Fibroblast of villous mesenchyme (primary cell): Measurements from ENCODE around the gene ATAD1. TPM values are rescaled to one million over a fixed set of nuclear protein-coding genes. Genes with fewer than 3 reads are reported as not detected.
"Not testable (repeated sequence)": the region's sequence is repeated elsewhere in the genome, so short reads cannot be mapped to it uniquely, and the experiment has no call there.

Experiments used
- DNase-seq: peaks from one replicate; pipeline ENCODE4 v3.0.0-alpha.2; 2010; ENCODE audit warnings: low read depth
- H3K4me3 ChIP-seq: 2 replicates; pipeline ENCODE4 v1.5.1; 2011; ENCODE audit warnings: low read depth, mild to moderate bottlenecking, low read length
- total RNA-seq: library from RNA; depleted of rRNA; stranded (reverse); fragments of >200 nt; gene quantifications from 2 replicates; pipeline ENCODE4 v1.2.3, GENCODE V29; 2012
- TF ChIP-seq, protein P1 (sequence below): IDR thresholded peaks from 2 replicates; pipeline ENCODE4 v1.5.1; 2012; ENCODE audit warnings: low read depth, mild to moderate bottlenecking, low read length; ENCODE audit not compliant: insufficient read depth

ATAD1 gene
- total RNA-seq, 1 donor = 51.8 TPM

DNA sequence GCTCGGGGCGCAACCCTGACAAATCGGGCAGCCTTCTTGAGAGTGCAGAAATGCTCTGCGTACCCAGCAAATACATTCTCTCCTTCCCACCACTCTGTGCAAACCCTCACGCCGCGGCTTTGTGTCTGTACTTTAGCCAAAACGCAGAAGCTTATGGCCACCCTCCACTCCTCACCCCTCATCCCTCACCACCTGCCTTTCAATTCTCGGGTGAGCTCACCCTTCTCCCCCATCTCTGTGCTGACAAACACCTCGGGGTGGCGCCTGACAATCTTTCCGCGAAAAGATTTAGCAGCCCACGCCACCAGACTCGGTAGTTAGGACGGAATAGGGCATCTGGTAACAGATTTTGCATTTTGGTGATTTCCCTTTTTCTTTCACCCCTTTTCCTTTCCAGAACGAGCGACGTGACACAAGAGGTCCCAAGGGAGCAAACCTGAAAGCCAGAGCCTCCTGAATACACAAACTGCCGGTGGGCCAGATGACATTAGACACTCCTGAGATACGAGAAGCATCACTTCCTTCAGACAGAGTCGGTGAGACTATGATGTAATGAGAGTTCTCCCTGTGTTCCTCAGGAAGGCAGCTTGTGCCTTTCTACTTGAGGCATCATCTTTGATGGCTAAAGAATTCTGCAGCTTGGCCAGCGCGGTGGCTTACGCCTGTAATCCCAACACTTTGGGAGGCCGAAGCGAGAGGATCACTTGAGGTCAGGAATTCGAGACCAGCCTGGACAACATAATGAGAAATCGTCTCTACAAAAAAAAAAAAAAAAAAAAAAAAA, 671 bp upstream of the ATAD1 start:
- DNase-seq = peak; percentile 40
- H3K4me3 ChIP-seq = peak overlapping the region; percentile 75
- TF ChIP-seq, protein P1, sequence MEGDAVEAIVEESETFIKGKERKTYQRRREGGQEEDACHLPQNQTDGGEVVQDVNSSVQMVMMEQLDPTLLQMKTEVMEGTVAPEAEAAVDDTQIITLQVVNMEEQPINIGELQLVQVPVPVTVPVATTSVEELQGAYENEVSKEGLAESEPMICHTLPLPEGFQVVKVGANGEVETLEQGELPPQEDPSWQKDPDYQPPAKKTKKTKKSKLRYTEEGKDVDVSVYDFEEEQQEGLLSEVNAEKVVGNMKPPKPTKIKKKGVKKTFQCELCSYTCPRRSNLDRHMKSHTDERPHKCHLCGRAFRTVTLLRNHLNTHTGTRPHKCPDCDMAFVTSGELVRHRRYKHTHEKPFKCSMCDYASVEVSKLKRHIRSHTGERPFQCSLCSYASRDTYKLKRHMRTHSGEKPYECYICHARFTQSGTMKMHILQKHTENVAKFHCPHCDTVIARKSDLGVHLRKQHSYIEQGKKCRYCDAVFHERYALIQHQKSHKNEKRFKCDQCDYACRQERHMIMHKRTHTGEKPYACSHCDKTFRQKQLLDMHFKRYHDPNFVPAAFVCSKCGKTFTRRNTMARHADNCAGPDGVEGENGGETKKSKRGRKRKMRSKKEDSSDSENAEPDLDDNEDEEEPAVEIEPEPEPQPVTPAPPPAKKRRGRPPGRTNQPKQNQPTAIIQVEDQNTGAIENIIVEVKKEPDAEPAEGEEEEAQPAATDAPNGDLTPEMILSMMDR = no peak

DNA sequence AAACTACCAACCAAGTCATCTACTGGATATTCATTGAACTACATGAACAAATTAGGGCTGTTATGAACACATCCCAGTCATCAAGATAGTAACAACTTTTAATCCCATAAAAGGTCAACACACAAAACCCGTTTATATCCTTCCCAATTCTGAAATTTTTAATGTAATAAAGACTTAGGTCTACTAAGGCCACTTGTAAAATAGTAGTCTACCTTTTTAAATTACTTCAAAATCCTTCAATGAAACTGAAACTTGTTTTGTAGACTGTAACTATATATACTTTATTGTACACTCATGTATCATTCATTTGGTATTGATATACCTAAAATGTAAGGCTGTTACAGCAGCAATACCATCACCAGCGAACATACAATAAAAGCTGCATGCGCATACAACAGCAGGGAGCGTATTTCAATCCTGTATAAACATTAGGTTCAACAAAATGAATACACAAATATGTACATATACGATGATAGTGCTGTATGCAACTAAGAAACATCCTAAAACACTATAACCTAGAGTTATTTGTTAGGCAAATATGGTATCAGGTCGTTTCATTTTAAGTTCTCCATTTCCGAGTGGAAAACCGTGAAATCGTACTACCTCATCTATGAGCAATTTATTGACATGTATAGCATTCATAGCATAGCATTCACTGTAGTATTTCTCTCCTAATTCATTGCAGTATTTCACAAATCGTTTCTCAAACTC, 973 bp downstream of the ATAD1 start:
- DNase-seq = peak; percentile 5
- TF ChIP-seq, protein P1 = no peak
- peak overlapping the region; percentile 75 for H3K4me3 ChIP-seq

DNA sequence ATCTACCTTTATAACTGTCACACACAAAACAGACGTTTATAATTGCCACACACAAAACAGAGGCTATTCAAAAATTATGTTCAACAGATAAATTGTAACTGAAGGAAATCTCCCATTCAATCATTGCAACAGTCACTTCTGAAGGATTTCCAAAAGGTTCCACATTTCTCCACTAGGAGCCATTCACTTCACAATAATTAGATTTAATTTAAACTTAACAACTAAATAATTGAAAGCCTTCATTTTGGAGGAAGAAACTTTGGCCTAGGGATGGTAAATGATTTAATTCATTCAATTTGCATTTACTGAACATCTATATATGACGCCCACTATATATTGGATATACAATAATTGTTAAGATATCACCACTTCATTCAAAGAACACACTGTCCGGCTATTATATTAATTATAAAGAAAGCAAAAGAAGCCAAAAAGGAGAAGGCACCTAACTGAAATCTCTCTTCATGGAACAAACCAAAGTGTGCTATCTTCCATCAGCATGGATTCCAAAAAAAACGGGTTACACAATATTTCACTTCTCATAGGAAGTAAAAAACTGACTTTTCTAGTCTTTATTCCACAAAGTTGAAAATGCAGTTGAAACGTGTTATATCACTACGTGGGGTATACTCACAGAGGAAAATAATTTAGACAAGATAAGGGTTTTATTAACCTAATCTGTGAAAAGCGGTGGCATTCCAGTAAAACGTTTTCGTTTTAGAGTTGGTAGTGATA, 1.7 kb downstream of the ATAD1 start:
- TF ChIP-seq, protein P1 = no peak
- H3K4me3 ChIP-seq = peak overlapping the region; percentile 75
- peak; percentile 6 for DNase-seq

DNA sequence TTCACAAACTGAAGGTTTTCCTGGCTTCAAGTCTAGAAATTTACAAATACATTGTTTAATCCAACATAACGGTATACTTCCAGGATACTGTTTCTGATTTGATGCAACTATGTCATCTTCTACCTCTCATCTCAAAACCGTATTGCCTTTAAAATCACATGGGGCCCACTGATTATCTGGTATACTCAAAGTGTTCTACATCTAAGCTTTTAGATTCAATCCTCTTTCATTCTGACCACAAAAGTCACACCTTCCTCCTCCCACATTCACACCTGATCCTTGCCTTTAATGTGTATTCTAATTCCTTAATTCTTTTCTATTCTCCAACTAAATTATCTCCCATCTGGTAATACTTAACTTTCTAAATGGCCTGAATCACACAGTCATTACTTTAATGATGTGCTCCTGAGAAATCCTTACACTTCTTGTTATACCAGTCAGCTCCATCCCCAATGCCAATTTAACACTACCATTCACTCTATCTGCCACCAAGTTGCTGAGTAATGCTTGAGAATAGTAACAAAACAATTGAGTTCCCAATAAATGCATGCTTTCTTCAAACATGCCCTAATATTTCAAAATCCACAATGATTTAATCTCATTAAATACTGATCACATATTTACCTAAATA, 13.0 kb downstream of the ATAD1 start:
- TF ChIP-seq, protein P1 = no peak
- DNase-seq = no peak
- H3K4me3 ChIP-seq = no peak overlapping the region

DNA sequence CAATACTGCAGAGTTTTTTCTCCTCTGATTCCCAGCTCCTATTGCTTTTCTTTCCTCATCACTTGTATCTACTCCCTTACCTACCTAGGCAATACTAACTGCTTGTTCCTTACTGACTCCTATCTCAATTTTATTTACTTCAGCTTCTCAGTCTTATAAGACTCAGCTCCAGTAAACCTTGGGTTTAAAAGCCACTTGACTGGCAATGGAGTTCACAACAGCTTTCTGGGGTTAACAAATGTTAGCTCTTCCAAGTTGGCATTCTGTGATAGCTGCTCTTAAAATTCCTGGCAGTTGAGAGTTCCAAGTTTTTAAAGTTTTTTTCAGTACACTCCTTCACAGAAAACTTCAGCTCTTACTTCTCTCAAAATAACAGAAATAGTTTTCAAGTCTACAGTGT, 14.2 kb downstream of the ATAD1 start:
- TF ChIP-seq, protein P1 = no peak
- DNase-seq = no peak
- H3K4me3 ChIP-seq = no peak overlapping the region

DNA sequence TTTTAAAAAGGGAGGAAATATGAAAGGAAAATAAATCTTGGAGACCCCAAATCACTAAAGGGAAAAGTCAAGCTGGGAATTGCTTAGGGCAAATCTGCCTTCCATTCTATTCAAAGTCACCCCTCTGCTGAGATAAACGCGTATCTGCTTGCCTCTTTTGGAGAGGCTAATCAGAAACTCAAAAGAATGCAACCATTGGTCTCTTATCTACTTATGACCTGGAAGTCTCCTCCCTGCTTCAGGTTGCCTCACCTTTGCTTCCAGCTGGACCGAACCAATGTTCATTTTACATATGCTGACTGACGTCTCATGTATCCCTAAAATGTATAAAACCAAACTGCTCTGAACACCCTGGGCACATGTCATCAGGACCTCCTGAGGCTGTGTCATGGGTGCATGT, 14.7 kb downstream of the ATAD1 start:
- H3K4me3 ChIP-seq = no peak overlapping the region
- TF ChIP-seq, protein P1 = no peak
- no peak for DNase-seq

DNA sequence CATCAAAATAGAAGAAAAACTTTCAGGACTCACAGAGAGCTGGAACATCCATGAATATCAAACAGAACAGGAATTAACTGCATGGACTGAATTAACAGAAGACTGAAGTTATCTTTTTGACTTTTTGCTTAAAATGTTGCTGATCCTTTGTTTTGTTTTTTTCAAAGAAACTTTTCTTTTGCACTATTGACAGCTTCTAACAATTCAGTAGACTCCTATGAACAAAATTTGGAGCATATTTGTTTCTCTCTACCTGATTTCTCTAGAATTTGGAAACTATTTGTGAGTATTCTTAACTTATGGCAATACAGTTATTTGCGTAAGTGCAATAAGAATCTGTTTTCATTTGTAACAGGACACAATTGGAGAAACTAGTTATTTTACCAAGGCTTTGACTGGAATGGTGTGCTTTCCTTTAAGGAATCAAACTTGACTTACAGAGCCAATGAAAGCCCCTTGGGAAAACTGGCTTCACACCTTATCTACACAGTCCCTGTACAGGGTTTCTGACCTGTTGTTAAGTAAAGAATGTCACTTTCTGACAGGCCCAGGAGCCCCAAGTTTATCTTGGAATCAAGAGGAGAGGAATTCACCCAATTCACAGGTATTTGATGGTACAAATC, 16.1 kb downstream of the ATAD1 start:
- DNase-seq, H3K4me3 ChIP-seq: not testable (repeated sequence)
